IMR-90 (cell line): ENCODE data around the gene EXOC6B. TPM values are rescaled to one million over a fixed set of nuclear protein-coding genes. Genes with fewer than 3 reads are reported as not detected.

Experiments
- ATAC-seq: fragments of 200-7000 bp; cut with Tn5 transposase; 2 replicates; pipeline ENCODE4 v1.9.1; 2020; ENCODE audit warnings: low read depth, mild to moderate bottlenecking, moderate library complexity
- BruUV-seq: library from RNA; stranded (reverse); fragments of 400-500 nt; replicated peaks from 2 replicates; lab custom pipeline; 2021; lab: Mats Ljungman, UMichigan
- CTCF ChIA-PET: fragments of 300-600 bp; formaldehyde crosslinking; extraction: SDS; loops from one replicate; lab custom pipeline; 2021; ENCODE audit warnings: antibody characterized with exemption; lab: Yijun Ruan, JAX
- POLR2A ChIA-PET: fragments of 300-600 bp; sonication (Branson Sonifier 250); formaldehyde crosslinking; loops from one replicate; lab custom pipeline; 2022; ENCODE audit warnings: antibody characterized with exemption; ENCODE audit not compliant: unreplicated experiment; lab: Charles Lee
- DNase-seq: peaks from one replicate; pipeline ENCODE4 v3.0.0; 2013
- H2AFZ ChIP-seq: replicated peaks from 2 replicates; pipeline ENCODE3; 2013; ENCODE audit warnings: low read length, mild to moderate bottlenecking; ENCODE audit not compliant: poor library complexity
- H2AK5ac ChIP-seq: 2 replicates; pipeline ENCODE4 v1.6.1; 2013; ENCODE audit warnings: low read depth, low read length, inconsistent platforms
- H2AK9ac ChIP-seq: replicated peaks from 2 replicates; pipeline ENCODE3; 2013; ENCODE audit warnings: mild to moderate bottlenecking, low read depth, low read length, moderate library complexity; ENCODE audit not compliant: poor library complexity
- H2BK120ac ChIP-seq: 2 replicates; pipeline ENCODE4 v1.6.1; 2013; ENCODE audit warnings: low read depth, low read length, inconsistent platforms
- H2BK15ac ChIP-seq: 3 replicates; pipeline ENCODE4 v1.6.1; 2013; ENCODE audit warnings: low read depth, low read length, inconsistent platforms
- H2BK20ac ChIP-seq: 2 replicates; pipeline ENCODE4 v1.6.1; 2013; ENCODE audit warnings: low read depth, mild to moderate bottlenecking, inconsistent platforms, low read length, moderate library complexity
- H2BK5ac ChIP-seq: 2 replicates; pipeline ENCODE4 v1.6.1; 2013; ENCODE audit warnings: mild to moderate bottlenecking, low read depth, low read length, inconsistent platforms; ENCODE audit not compliant: poor library complexity, severe bottlenecking
- H3K14ac ChIP-seq: replicated peaks from 2 replicates; pipeline ENCODE4 v1.6.1; 2013; ENCODE audit warnings: low read depth, low read length, inconsistent platforms
- H3K18ac ChIP-seq: 2 replicates; pipeline ENCODE4 v1.6.1; 2013; ENCODE audit warnings: low read depth, low read length, control low read depth
- H3K23ac ChIP-seq: 2 replicates; pipeline ENCODE4 v1.6.1; 2013; ENCODE audit warnings: low read depth, low read length, inconsistent platforms
- H3K27ac ChIP-seq: 2 replicates; pipeline ENCODE4 v1.5.1; 2013; ENCODE audit warnings: mild to moderate bottlenecking, control low read depth, low read length; ENCODE audit not compliant: insufficient read depth
- H3K27me3 ChIP-seq: 2 replicates; pipeline ENCODE4 v1.6.1; 2013; ENCODE audit warnings: low read length; ENCODE audit not compliant: control insufficient read depth, insufficient read depth
- H3K36me3 ChIP-seq: 2 replicates; pipeline ENCODE4 v1.6.1; 2013; ENCODE audit warnings: low read length, mixed read lengths; ENCODE audit not compliant: control insufficient read depth, insufficient read depth
- H3K4ac ChIP-seq: 2 replicates; pipeline ENCODE4 v1.6.1; 2013; ENCODE audit warnings: low read depth, low read length, inconsistent platforms
- H3K4me1 ChIP-seq: 2 replicates; pipeline ENCODE4 v1.6.1; 2013; ENCODE audit warnings: low read length, mixed read lengths; ENCODE audit not compliant: control insufficient read depth, insufficient read depth
- H3K4me2 ChIP-seq: 2 replicates; pipeline ENCODE4 v1.6.1; 2013; ENCODE audit warnings: low read depth, mild to moderate bottlenecking, control low read depth, low read length, moderate library complexity
- H3K4me3 ChIP-seq: 2 replicates; pipeline ENCODE4 v1.5.1; 2013; ENCODE audit warnings: low read depth, mild to moderate bottlenecking, control low read depth, low read length, moderate library complexity; ENCODE audit not compliant: insufficient read depth
- H3K56ac ChIP-seq: 2 replicates; pipeline ENCODE4 v1.6.1; 2013; ENCODE audit warnings: low read length, inconsistent platforms; ENCODE audit not compliant: insufficient read depth; ENCODE audit errors: extremely low read depth
- H3K79me1 ChIP-seq, 2 experiments: 2 replicates each; pipeline ENCODE4 v1.6.1; 2013; ENCODE audit warnings: low read length in 2 of 2, inconsistent platforms in 1 of 2, low read depth in 1 of 2
- H3K9ac ChIP-seq: 2 replicates; pipeline ENCODE4 v1.6.1; 2013; ENCODE audit warnings: low read depth, low read length, control low read depth
- H3K9me1 ChIP-seq: 2 replicates; pipeline ENCODE4 v1.6.1; 2013; ENCODE audit warnings: low read length, inconsistent platforms; ENCODE audit not compliant: insufficient read depth
- H3K9me3 ChIP-seq: 2 replicates; pipeline ENCODE4 v1.6.1; 2013; ENCODE audit warnings: low read length; ENCODE audit not compliant: control insufficient read depth, insufficient read depth
- H4K20me1 ChIP-seq: 2 replicates; pipeline ENCODE4 v1.6.1; 2013; ENCODE audit warnings: low read length, inconsistent platforms; ENCODE audit not compliant: insufficient read depth
- H4K5ac ChIP-seq: 2 replicates; pipeline ENCODE4 v1.6.1; 2013; ENCODE audit warnings: mild to moderate bottlenecking, low read depth, low read length, control low read depth
- H4K8ac ChIP-seq, 2 experiments: 2 replicates each; pipeline ENCODE4 v1.6.1; 2013; ENCODE audit warnings: low read depth in 2 of 2, low read length in 2 of 2, control low read depth in 1 of 2, inconsistent platforms in 1 of 2
- H4K91ac ChIP-seq: 2 replicates; pipeline ENCODE4 v1.6.1; 2013; ENCODE audit warnings: low read depth, low read length, inconsistent platforms; ENCODE audit not compliant: insufficient read depth
- CEBPB ChIP-seq: IDR thresholded peaks from 2 replicates; pipeline ENCODE4 v1.6.1; 2012; ENCODE audit warnings: low read depth, low read length, improper control_type of control experiment
- CTCF ChIP-seq: conservative IDR thresholded peaks from 2 replicates; pipeline ENCODE4 v1.5.1; 2012; ENCODE audit warnings: mild to moderate bottlenecking, low read depth, low read length, improper control_type of control experiment
- FOS ChIP-seq: fragments of 150-350 bp; IDR thresholded peaks from 2 replicates; pipeline ENCODE4 v1.6.1; 2016; ENCODE audit warnings: low read depth, low read length
- MAZ ChIP-seq: IDR thresholded peaks from 2 replicates; pipeline ENCODE4 v1.6.1; 2012; ENCODE audit warnings: low read depth, mild to moderate bottlenecking, low read length, improper control_type of control experiment, moderate library complexity, borderline replicate concordance
- MXI1 ChIP-seq: IDR thresholded peaks from 2 replicates; pipeline ENCODE4 v1.6.1; 2012; ENCODE audit warnings: low read depth, mild to moderate bottlenecking, low read length, moderate library complexity, borderline replicate concordance
- RAD21 ChIP-seq: IDR thresholded peaks from 2 replicates; pipeline ENCODE4 v1.6.1; 2012; ENCODE audit warnings: low read length, improper control_type of control experiment
- RCOR1 ChIP-seq: IDR thresholded peaks from 2 replicates; pipeline ENCODE4 v1.6.1; 2012; ENCODE audit warnings: mild to moderate bottlenecking, low read length, improper control_type of control experiment; ENCODE audit not compliant: insufficient replicate concordance
- RFX5 ChIP-seq: IDR thresholded peaks from 2 replicates; pipeline ENCODE4 v1.8.0; 2012; ENCODE audit warnings: low read depth, mild to moderate bottlenecking, low read length, moderate library complexity
- WGBS, 2 experiments: methylation state at CpG; one replicate each; pipeline versions ENCODE4 v1.1.5 to v1.1.7; 2013; ENCODE audit warnings: missing lambda C conversion rate in 2 of 2; ENCODE audit not compliant: insufficient read length in 1 of 2; ENCODE audit errors: extremely low coverage in 2 of 2; 5-methylcytosine and 5-hydroxymethylcytosine counted together
- dilution Hi-C: fragments of 300-500 bp; cut with HindIII; formaldehyde crosslinking; loops from one replicate; pipeline ENCODE4 v1.14.3; 2018; ENCODE audit warnings: low sequenced_read_pairs; ENCODE audit not compliant: unreplicated experiment
- in situ Hi-C: fragments of 300-500 bp; cut with MboI; formaldehyde crosslinking; loops from 3 replicates; pipeline ENCODE4 v1.14.3; 2019; ENCODE audit warnings: low sequenced_read_pairs, inconsistent platforms, mixed read lengths
- intact Hi-C: fragments of 100-400 bp; cut with micrococcal nuclease; formaldehyde crosslinking; loops from 2 replicates; pipeline ENCODE4 v1.10.0; 2022
- polyA plus RNA-seq, 3 experiments: library from polyadenylated mRNA; depleted of rRNA; stranded (reverse); fragments of >200 nt; gene quantifications; 2 replicates each; pipeline ENCODE4 v1.2.3, GENCODE V29; 2012; ENCODE audit warnings: low replicate concordance in 1 of 3
- total RNA-seq: library from RNA; depleted of rRNA; stranded (reverse); fragments of >200 nt; gene quantifications from 2 replicates; pipeline ENCODE4 v1.2.3, GENCODE V29; 2012

EXOC6B gene
- total and polyA plus RNA-seq, 2 of the 4 experiments (the other 2 are of a cell fraction) = 10.2 to 29.4 TPM

GRCh38 chr2:72847534-72848315, 21.9 kb upstream of the EXOC6B start:
- H2AK9ac ChIP-seq = no peak overlapping the region
- no peaks in the 10 kb centered on the region for H4K20me1 ChIP-seq
- no peak overlapping the region for H3K4me3 ChIP-seq
- no peak overlapping the region for H3K4ac ChIP-seq
- no peaks in the 10 kb centered on the region for H3K4me1 ChIP-seq
- no peak overlapping the region for H4K91ac ChIP-seq
- no peak overlapping the region for H3K23ac ChIP-seq
- no peak overlapping the region for H3K18ac ChIP-seq
- H4K8ac ChIP-seq = no peak overlapping the region
- no peak overlapping the region for H2AFZ ChIP-seq
- H3K56ac ChIP-seq = no peak overlapping the region
- in situ Hi-C loops (no loop called here), dilution Hi-C loops (no loop called here), intact Hi-C loops (no loop called here)
- no peak for TF ChIP-seq RCOR1
- no peak for TF ChIP-seq FOS
- no peak for TF ChIP-seq CTCF
- no peak for TF ChIP-seq MXI1
- no peak for TF ChIP-seq CEBPB
- TF ChIP-seq MAZ = no peak
- no peak for TF ChIP-seq RAD21
- TF ChIP-seq RFX5 = no peak
- POLR2A ChIA-PET = no interaction called here
- H3K27me3 ChIP-seq = peaks cover 39% of the 10 kb centered on the region
- BruUV-seq = no TSS peak
- no peak overlapping the region for H2BK120ac ChIP-seq
- no peaks in the 10 kb centered on the region for H3K79me1 ChIP-seq
- H3K9ac ChIP-seq = no peak overlapping the region
- ATAC-seq (no peak), DNase-seq (no peak)
- H3K14ac ChIP-seq = no peak overlapping the region
- no peak overlapping the region for H2BK20ac ChIP-seq
- CTCF ChIA-PET = no interaction called here
- 100% methylated on average over 1 of the region's 3 CpGs; no CpG with 5 or more reads in 1 of the 2 experiments for WGBS, 2 experiments
- H2AK5ac ChIP-seq = no peak overlapping the region
- H2BK5ac ChIP-seq = no peak overlapping the region
- no peak overlapping the region for H3K4me2 ChIP-seq
- H2BK15ac ChIP-seq = no peak overlapping the region
- H4K5ac ChIP-seq = no peak overlapping the region
- no peaks in the 10 kb centered on the region for H3K36me3 ChIP-seq
- H3K9me1 ChIP-seq = no peaks in the 10 kb centered on the region
- 0 out of 2 replicates have a peak, but pooled peaks cover 1% of the 10 kb centered on the region for H3K9me3 ChIP-seq
- no peak overlapping the region for H3K27ac ChIP-seq
